DMS79 (cell line): ENCODE results near the gene CREBL2.

Experiments
- DNase-seq: peaks from one replicate; lab custom pipeline; 2025; lab: John Stamatoyannopoulos, UW

The CREBL2 gene

DNA sequence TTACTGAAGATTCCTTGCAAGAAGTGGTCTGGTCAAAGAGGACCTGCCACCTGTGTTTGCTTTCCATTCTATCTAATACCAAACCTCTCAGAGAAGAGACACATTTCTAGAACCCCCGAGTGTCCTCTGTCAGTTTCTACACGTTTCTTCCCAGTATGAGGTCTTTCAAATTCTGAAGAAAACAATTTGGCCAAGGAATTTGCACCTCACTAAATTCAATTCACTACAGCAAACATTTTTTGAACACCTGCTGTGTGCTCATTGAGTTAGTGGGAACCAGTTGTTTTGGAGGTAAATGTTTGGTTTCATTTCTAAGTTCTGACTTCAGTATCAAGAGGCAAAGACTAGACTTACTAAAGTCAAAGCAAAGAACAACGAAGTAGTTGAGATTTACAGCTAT, 64.9 kb downstream of the CREBL2 start:
- DNase-seq: no peak

- DNase-seq: no peak
These were observed 69.5 kb downstream of the CREBL2 start for GRCh38 chr12:12681061-12681765.

DNA sequence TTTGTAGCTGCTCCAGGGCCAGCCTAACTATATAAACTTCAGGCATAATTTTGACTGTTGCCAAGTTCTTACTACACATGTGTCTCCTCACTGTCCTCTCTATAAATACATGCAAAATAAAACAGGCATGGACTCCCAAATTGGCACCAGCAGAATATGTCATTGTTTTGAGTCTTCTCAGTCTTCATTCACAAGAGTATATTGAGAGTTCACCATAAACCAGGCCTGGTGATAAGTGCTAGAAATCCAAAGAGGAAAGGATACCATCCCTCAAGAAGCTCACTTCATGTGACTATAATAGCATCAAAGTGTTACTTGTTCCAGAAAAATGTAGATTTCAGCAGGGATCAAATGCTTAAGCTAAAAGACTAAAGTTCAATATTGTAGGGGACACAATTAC, 70.6 kb downstream of the CREBL2 start:
- DNase-seq: no peak

DNA sequence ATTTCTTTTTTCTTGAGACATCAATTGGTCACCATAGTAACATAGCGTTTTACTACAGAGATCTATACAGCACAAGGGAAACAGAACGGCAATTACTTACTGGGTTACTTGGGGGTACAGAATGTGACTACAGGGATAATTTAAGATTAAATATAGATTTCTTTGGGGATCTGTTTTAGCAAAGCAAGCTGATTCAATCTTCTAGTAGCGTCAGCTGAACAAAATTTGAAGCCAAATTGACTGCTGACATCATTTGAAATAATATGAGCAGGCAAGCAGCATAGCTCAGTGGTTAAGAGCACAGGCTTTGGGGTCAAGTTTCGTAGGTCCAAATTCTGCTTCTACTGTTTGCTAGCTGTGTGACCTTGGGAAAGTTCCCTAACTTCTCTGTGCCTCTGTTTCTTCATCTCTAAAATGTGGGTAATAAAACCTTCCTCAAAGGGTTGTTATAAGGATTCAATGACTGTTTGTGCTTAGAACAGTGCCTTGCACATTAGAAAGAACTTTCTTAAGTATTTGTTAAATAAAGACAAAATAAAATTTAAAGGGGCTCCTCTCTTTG, 71.5 kb downstream of the CREBL2 start:
- DNase-seq: no peak

- DNase-seq: peak; percentile 24
These were observed 72.0 kb downstream of the CREBL2 start for GRCh38 chr12:12683725-12684124.

DNA sequence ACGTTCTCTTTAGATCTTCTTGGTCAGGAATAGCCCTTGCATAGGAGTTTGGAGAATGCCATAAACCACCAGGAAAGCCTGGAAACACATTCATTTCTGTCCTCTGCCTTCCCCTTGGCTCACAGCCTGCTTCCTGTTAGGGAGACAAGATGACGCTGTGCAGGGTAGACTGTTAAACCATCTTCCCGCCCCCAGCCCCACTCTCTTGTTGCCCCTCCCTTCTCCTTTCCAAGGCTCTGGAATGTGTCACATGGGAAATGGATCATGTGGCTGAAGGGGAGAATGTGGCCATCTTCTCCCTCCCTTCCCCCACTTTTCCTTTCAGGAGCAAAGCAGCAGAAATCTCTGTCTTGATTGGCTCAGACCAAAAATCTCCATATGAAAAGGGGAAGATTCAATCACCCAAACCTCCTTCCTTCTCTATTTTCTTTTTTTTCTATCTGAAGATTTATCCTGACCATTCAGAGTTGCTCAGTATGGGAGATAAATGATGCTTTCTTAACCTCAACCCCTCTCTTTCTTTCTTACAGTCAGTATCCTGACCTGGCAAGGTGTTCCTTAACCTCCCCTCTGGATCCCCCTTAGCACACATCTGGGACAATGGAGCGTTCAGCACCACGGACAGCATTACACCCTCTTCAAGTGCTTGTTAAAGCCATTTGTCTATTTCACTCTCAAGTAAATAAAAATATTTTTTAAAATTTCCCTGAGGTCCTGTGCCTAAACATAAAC, 72.9 kb downstream of the CREBL2 start:
- peak; percentile 97 for DNase-seq

GRCh38 chr12:12685305-12685704, 73.6 kb downstream of the CREBL2 start:
- DNase-seq: peak; percentile 82

GRCh38 chr12:12686472-12686871, 74.8 kb downstream of the CREBL2 start:
- DNase-seq: no peak

DNA sequence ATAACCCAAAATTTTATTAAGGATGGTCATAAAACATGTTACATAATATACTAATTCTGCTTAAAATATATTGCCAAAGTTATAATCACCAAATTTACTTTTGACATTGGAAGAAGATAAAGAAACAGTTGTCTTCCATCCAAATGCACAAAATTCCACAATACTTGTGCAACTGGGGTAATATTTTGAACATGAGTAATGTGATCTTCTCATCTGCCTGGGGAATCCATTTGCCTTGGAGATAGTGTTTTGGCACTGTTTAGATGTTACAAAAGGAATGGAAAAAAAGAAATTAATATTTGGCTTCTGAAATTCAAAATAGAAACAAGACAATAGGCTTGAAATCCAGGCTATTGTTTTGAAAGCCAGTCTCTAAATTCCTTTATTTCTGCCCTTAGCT, 75.2 kb downstream of the CREBL2 start:
- DNase-seq: no peak

GRCh38 chr12:12689647-12690300, 78.1 kb downstream of the CREBL2 start:
- DNase-seq: no peak

- DNase-seq: no peak
These were observed 79.9 kb downstream of the CREBL2 start for GRCh38 chr12:12691549-12691948.

DNA sequence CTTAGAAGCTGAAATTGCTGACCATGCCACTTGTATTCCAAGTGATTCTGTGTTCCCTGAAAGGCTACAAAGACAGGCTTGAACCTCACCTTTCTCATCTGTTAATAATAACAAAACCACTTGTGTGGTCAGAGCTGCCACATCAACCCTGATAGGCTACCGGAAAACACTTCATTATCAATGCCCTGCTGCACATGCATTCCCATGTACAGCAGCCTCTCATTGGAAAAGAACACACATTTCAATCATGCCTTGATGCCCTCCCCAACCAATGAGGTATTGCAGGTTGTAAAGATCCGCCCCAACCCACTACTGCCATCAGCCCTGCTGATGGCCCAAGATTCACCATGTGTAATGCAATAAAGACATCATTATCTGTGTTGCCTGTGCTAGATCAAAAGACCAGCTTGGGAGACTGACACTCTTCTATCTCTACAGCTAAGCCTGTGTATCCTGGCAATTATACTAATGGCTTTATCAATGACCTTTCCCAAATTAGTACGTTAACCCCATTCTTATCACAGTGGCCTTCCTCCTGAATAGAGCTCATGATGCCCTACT, 81.5 kb downstream of the CREBL2 start:
- DNase-seq: peak; percentile 43
